Activated CD4-positive, alpha-beta T cell treated with anti-CD3 and anti-CD28 coated beads, Interleukin-2, amount 50 U/mL, for 48 hours (primary cell): ENCODE results near the gene WNT11.

Experiments used
- DNase-seq, 2 experiments: peaks; one replicate each; pipeline ENCODE4 v3.0.0-alpha.2; 2020

Gene WNT11

DNA sequence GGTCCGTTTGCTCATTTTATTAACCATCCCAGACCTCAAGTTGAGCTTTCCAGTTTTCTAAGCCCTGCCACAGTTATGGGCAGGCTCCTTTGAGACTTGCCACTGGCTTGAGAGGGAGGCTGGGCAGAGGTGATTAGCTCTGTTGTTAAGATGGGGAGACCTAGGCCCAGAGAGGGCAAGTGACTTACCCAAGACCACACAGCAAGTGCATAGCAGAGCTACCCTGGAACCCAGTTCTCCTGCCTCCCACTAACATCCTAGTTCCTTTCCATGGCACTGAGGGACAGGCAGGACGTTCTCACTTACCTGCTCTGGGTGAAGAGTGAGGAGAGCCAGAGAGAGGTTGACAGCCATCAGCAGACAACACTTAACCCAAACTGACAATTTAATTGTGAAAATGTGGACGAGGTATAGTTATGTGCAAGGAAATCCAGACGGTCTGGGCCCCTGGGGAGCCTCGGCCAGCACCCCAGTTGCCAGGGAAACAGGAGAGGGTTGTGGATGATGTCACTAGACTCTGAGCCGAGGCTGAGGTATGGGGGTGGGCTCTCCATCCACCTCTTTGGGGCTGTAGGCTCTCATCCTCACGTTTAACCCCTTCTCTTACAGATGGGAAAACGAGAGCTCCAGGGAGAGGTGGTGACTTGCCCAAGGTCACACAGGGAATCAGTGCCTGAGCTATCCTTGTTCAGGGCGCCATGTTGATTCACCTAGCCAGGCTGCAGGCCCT lies 12.3 kb upstream of the WNT11 start:
- DNase-seq = no peak

DNA sequence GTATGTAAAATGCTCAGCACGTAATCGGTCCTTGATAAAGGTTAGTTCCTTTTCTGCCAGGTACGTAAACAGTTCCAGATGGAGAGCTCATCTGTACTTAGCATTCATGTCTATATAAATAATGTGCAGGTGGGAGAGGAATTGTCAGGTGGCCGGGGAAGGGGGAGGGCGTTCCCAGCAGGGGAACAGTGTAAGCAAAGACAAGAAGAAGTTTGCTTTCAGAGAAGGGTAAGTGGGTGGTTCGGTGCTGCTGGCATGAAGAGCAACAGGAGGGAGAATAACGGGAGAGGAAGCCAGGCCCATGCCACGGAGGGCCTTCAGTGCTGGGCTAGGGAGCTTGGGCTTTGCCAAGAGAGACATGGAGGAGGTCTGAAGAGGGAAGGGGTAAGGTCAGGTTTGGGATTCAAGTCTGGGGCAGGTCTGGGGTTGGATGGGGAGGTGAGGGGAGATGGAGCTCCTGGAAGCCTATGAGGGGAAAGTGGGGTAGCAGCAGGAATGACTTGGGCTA lies 11.4 kb upstream of the WNT11 start:
- no peak for DNase-seq

DNA sequence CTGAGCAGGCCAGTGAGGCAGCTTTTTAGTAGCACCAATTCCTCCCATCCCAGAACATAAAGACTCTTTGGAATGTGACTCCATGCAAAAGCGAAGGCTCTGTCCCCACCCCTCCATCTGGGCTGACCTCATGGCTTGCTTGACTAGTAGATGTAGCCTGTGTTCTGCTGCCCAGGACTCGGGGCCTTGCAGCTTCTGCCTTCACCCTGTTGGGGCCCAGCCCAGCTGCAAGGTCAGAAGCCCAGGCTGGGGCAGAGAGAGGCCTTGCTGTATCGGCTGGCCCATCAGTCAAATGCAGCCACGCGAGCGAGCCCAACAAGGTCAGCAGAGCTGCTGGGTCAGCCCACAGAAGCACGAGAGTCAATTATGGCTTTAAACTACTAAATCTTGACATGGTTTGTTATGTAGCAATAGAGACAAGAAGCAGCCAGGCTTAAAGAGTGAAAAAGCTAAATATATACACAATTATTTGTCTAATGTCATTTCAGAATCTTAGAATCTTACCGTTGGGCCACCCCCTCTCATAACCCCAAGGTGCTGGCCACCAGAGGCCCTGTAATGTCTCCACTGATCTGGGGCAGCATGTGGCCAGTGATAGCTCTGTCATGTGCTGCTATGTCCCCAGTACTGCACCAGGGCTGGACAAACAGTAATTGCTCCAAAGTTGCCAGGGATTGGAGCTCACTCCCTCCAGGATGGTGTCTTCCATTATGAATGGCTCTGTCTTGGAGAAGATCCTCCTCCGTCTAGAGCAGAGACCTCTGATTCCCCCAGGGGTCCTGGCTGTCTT lies 10.4 kb upstream of the WNT11 start:
- DNase-seq = no peak

DNA sequence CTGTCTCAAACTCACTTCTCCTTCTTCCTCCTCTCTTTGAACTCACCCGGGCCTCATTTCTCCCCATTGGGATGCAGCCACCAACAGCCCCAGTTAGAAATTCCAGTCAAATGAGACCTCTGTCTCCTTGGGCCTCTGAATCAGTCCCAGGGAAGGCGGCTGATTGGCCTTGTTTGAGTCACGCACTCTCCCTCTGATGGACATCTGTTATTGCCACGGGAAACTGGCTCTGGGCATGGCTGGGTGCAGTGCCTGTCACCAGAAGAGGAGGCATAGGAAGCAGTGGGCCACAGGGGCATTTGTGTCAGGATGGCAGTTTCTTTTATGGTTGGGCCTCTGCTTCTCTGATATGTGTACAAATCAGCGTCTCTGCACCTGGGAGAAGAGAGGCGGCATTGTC lies 9.6 kb upstream of the WNT11 start:
- no peak for DNase-seq

DNA sequence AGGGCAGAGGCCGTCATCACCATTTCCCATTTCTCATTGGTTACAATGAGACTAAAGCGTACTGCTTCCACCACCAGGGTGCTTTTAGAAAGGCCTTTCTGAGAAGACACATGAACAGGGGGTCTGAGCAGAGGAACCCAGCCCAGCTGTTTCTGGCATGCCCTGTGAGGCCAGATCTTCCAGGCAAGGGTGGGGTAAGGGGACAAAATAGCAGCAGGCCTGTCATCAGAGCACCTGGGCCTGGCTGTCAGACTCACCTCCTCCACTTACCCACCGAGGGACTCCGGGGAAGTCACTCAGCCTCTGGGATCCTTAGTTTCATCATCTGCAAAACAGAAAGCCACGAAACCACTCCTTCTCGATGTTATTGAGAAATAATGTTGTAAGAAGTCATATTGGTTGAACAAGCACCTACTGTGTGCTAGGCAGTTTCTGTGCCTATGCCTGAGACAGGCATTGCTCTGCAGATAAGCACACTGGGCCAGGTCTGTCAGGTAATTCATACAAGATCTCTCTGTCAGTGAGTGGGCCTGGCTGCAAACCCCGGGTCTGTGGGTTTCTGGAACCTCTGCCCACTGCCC lies 8.8 kb upstream of the WNT11 start:
- DNase-seq = no peak

DNA sequence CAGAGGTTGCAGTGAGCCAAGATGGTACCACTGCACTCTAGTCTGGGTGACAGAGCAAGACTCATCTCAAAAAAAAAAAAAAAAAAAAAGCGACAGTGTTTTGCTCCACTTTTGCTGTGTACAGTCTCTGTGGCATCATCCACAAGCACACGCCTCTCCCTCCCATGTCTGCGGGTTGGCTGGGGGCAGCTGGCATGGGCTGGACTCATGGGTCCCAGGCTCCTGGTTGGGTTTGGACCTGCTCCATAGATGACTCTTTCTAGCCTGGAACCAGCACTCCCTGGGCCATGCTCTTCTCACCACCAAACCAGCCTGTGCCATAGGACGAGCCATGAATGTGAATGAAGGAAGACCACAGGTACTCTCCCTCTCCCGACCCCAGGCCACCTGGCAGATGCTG lies 7.9 kb upstream of the WNT11 start:
- DNase-seq = no peak

DNA sequence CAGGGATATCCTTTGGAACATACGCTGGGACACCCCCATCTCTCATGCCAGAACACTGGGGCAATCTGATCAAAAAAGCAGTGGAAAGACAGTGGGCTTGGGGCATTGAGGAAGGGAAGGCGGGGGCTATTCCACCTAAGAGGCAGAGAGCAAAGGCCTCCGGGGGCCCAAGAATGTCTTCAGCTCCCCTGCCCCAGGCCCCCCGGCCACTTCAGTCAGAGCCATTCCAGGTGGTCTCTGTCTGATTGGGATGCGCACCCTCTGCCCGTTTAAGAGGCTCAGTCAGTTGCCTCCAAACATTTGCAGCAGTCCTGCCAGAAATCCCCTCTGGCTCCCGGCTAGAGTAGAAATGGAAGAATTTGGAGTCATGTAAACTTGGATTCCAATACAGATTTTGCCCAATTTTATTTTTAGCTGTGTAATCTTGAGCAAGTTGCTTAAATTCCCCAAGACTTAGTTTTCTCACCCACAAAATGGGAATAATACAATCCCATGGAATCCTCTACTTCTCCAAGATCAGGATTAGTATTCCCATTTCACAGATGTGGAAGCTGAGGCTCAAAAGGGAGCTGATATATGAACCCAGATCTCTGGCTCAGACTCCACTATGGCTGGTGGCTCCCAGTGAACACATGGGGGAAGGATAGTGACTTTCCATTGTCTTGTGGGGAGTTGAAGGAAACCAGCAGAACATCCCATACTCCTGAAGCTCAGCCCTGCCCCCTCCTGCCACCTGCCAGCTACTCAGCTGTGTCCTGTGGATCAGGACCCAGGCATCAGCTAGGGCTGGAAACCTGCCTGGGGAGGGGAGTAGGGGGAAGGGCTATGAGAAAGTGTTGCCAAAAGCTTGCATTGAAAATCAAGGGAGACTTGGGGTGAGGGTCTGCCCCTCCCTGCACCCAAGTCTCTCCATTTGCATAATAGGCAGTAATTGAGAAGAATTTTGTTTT lies 6.1 kb upstream of the WNT11 start:
- no peak for DNase-seq

DNA sequence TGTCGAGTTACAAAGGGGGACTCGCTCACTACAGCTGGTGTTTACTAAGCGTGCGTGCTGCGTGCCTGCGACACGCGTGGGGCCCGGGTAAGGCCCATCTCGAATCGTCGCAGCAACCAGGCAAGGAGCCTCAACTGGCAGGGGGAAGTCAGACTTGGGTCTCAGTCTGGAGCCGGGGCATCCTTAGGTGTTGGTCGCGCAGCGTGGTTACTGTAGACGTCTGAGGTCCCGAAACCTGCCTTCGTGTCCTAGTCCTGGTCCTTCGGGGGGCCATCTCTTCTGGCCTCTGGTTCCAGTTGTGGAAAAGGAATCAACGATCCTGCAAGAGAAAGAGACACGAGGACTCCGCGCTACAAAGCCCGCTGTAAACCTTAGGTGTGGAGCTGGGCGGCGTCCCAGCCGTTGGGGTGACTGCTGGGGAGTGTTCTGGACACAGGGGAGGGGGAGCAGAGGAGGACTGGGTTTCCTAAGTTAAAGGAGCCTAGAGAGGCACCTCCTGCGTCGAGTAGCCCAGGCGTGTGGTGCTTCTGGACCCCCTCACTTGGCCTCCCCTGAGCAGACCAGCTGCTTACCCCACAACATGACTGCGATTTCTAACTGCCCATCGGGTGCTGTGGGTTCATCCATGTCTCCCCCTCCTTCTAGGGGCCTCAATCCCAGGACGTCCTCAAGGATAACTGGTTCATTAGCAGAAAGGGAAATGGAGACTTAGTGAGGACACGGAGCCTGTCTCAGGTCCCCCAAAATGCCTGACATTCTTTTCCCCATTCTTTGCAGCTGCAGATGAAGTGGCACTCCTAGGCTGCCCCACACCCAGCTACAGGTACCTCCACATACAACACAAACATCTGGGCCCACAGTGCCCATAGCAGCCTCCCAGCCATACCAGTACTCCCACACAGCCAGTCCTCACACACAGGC lies 4.9 kb upstream of the WNT11 start:
- no peak for DNase-seq

DNA sequence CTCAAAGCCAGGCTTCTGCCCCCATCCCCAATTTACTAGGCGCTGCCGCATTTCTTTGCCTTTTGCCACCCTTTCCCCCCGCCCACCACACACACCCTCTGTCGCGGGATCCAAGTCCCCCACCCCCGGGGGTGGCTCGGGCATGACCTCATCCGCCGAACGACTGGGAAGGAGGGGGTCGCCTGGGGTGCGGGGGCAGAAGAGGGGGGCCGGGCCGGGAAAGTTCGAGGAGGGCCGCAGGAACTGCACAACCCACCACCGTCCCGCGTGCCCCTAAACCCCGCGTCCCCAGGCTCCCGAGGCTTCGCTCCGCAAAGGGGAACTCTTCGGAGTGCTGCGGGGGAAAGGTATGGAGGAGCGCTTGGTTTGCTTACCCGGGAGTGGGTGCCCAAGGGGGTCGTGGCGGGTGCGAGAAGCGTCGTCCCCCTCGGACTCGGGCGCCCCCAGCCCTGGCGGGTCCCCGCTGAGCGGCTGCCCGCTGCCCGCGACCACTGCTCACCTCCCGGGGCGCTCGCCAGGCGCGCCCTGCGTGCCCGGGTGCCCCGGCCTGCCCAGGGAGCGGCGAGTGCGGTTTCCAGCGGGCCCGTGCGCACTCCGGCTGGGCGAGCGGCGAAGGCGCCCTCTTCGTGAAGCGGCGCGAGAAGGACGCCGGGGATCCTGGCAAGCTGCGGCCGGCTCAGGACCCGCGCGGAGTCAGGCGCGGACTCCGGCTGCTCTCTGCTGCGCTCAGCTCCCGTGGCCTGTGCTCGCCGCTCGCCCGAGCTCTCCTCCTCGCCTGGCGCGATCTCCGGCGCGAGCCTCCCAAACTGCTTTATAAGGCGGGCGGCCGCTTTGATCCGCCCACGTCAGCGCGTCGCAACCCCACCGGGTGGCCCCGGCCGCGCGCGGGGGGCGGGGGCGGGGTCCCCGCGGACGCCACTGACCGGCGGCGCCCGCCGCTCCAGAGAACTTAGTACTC lies 4.0 kb upstream of the WNT11 start:
- DNase-seq = peak; percentile 11 to 24

DNA sequence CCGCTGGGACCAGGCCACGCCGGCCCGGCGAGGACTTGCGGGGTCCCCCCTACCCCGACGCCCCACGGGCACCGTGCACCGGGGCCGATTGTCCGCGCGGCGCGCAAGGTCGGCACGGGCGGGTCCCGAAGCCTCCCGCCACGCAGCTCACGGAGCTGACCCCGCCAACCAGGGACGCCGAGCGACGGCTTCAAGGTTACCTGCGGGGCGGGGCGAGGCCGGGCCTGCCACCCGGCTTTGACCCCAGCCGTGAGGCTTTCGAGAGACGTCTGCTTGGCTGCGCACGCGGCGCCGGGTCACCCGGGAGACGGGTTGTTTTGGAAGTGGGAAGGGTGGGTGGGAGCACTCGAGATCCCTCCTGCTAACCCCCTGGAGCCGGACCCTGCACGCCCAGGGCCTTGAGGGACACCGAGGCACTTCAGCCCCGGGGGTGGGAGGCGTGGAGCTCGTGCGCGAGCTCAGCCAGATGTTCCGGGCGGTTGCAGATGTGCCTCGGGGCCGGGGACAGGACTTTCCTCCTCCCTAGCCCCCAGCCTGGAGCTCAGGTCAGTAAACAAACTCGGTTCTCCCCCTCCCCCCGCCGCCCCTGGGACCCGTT lies 3.2 kb upstream of the WNT11 start:
- peak; percentile 32 to 43 for DNase-seq

DNA sequence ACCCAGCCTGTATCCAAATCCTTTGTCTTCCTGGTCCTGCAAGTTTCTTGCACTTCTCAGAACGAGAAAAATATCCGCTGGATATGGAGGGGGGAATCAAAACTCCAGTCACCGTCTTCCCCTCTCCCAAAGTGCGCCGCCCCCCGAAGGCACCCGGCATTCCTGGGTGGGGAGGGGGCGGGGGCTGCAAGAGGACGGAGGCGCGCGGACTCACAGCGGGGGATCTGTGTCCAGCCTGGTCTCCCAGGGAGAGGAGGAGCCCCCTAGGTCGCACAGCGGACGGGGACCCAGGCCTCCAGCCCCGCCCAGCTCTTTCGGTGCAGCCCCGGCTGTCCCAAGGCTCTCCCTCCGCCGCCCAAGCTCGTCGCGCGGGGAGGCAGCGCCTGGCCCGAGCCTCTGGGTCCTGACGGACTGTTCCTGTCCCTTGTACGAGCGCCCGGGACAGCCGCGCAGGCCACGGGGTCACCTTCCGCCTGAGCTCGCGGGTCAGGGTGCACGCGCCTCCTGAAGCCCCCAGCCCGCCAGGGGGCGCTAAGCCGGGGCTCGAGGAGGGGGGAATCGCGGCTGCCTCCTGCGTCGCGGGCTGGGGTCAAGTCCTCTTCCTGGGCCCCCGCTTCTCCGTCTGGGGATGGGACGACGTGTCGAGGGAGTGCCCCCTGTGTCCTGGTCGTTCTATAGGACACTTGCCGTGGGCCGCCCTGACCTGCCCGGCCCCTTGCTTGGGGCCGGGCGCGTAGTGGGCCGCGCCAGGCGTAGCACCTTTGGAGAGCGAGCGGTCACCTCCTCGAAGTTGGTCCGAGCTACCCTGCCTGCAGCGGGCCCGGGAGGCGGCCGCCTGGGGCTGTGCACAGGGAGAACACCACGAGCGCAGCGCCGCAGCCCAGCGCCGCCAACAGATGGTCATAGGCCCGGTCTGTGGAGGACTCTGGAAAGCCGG lies 2.4 kb upstream of the WNT11 start:
- DNase-seq = peak; percentile 82 to 84

DNA sequence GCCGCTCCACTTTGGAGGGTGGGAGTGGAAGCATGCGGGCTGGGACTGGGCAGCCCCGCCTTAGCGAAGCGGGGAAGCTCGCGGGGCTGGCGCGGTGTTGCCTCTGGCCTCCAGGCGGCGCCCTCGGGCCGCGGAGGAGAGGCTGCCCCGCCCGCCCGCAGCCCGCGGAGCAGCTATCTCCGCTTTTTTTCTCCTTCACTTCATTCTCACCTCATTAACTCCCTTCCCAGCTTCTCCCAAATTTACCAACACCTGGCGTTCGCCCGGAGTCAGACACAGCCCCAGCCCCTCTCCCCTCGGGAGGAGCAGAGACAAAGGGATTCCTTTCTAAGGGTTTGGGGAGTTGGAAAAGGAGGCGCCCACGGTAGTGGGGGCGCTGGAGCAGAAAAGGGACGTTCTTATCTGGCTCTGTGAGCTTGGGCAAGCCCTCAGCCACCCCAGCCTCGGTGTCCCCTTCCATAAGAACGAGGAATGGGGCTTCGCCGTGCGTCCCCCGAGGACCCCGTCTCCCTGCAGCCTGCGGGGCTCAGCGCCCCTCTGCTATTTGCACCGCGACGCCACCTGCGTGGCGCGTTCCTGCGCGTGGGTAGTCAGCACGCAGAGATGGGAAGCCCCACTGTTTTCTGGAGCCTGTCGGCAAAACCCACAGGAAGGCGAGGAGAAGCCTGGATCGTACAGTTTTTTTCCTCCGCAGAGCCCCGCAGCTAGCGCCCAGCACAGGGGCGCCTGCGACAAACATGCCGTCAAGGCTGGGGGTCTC lies 1.5 kb upstream of the WNT11 start:
- peak; percentile 80 to 83 for DNase-seq

DNA sequence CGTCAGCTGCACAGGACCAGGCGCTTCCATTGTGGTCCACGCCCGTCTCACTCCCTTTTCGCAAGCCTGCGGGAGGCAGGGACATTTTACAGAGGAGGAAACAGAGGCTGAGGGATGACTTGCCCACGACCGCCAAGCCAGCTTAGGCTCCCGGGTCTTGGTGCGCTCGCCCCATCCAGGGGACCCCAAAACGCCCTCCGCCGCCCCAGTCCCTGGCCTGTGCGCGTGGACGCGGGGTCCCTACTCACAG lies 300 bp downstream of the WNT11 start:
- no peak for DNase-seq

DNA sequence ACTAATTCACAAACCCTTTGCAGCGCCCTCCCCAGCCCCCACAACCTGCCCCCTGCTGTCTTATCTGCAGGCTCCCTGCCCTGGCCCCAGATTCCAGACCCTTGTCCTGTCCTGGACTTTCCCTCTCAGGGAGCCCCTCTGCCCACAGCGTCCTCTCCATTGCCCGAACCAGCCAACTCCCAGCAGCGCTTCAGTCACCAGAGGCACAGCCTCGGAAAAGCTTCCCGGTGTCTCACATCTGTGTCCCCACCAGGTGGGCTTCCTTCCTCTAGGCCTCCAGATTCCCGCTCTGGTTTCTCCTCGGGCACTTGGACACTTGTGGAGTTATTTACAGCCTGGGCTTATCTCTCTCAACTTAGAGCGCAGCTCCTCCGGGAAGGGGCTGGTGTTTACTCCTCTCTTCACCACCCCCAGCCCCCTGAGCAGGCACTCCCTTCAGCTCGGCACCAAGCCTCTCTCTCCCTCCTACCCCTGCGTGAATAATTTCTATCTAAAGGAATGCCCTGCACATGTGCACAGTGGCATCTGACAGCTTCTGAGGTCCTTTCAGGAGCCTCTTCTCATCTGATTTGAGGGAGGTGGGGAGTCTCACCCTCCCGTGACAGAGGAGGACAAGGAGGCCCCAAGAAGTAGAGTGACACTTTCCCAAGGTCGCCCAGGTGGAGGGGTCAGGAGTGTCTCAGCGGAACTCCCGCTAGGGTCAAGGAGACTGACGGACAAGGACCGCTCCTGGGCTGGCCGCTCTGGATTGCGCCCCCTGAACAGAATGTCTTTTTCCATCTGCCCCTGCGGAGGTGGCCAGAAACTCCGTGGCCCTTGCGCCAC lies 838 bp downstream of the WNT11 start:
- DNase-seq = no peak

DNA sequence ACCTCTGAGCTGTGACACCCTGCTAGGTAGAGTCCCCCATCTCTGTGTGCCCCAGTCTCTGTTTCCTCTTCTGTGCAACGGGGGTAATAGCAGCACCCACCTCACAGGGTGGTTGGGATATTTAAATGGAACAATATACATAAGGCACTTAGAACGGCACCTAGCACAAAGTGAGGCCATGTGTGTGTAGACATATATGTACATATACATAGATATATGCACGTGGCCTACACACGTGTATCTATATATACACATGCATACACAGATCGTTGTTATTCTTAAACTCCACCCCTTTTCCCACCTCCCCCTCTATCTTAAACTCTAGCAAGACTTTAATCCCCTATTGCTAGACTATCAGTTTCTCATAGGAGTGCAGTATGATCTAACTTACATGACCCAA lies 2.4 kb downstream of the WNT11 start:
- no peak for DNase-seq

DNA sequence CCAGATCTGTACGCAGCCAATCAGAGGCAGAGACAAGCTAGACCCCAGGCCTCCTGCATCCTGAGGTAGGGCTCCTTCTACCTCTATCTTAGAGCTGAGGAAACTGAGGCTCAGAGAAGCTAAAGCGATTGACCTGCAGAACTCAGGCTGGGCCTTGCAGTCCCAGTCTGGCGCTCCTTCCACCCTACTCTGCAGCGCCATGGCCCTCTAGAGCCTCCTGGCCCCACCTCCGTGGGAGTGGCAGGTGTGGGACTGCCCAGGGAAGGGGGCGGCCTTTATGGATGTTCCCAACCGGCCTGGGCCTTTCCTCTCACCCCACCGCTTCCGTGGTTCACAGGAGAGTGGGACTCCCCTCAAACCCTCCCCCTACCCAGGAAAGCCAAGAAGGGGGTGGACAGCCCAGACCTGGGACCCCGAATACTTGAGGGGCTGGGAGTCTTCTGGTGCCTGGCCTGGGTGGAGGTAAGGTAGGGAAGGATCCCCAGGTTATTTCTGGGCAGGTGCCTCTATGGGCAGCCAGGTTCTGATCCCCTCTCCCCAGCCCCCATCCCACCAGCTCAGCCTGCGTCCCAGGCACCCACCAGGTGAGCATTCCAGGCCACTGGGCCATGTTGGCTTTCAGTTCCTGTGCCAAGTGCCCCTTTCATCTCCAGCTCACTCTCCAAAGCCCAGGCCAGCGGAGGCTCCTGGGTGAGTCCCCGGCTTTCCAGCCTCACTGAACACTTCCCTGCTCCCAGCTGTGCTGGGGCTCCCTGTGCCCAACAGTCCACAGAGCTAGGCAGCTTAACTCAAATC lies 3.0 kb downstream of the WNT11 start:
- DNase-seq = no peak
